Transverse colon (tissue), 4 donors: ENCODE data around the gene OSBPL2.

Source experiments
- POLR2A ChIP-seq: fragments of 450-650 bp; IDR thresholded peaks from one replicate; pipeline ENCODE4 v1.6.1; 2016; ENCODE audit warnings: antibody characterized with exemption, mild to moderate bottlenecking, moderate library complexity
- POLR2AphosphoS5 ChIP-seq, 3 donors: sonication (generic); formaldehyde crosslinking; IDR thresholded peaks; one replicate each; pipeline ENCODE4 v1.6.1; 2016; ENCODE audit warnings: antibody characterized with exemption in 3 of 3
- TF ChIP-seq, protein P1 (sequence below), 5 experiments: fragments of 200-600 bp in 3 of 5; fragments of 450-650 bp in 2 of 5; sonication (generic) in 3 of 5; IDR thresholded peaks; 1 replicate in 2 of 5; 2 replicates in 3 of 5; pipeline ENCODE4 v1.5.1; 2016 to 2017; ENCODE audit warnings: antibody characterized with exemption in 5 of 5, inconsistent platforms in 3 of 5, mild to moderate bottlenecking in 2 of 5, moderate library complexity in 1 of 5

DNA sequence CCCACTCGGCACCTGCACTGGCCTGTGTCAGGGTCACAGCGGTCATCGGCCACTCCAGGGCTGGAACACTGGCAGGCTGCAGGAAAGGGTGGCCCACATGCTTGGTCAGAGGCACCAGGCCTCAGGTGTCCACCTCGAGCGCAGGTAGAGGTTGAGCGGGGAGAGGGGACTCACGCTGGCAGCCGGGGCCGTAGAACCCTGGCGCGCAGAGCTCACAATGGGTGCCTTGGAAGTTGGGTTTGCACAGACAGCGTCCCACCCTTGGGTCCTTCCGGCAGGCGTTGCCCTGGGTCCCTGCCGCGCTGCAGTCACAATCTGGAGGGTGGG, 99.9 kb downstream of the OSBPL2 start:
- TF ChIP-seq POLR2A (no peak), POLR2AphosphoS5 (IDR thresholded peaks at IDR 0.05) (no peak)
- TF ChIP-seq, protein P1, sequence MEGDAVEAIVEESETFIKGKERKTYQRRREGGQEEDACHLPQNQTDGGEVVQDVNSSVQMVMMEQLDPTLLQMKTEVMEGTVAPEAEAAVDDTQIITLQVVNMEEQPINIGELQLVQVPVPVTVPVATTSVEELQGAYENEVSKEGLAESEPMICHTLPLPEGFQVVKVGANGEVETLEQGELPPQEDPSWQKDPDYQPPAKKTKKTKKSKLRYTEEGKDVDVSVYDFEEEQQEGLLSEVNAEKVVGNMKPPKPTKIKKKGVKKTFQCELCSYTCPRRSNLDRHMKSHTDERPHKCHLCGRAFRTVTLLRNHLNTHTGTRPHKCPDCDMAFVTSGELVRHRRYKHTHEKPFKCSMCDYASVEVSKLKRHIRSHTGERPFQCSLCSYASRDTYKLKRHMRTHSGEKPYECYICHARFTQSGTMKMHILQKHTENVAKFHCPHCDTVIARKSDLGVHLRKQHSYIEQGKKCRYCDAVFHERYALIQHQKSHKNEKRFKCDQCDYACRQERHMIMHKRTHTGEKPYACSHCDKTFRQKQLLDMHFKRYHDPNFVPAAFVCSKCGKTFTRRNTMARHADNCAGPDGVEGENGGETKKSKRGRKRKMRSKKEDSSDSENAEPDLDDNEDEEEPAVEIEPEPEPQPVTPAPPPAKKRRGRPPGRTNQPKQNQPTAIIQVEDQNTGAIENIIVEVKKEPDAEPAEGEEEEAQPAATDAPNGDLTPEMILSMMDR (IDR thresholded peaks at IDR 0.05) = no peak
